Glomerular endothelial cell (primary cell): Measurements from ENCODE around the gene IDNK. TPM values are rescaled to one million over a fixed set of nuclear protein-coding genes. Genes with fewer than 3 reads are reported as not detected.

ENCODE experiments used
- DNase-seq: peaks from one replicate; pipeline ENCODE4 v3.0.0-alpha.2; 2011; ENCODE audit warnings: low read depth, low spot score; ENCODE audit errors: extremely low read depth
- total RNA-seq: library from RNA; depleted of rRNA; stranded (reverse); fragments of >200 nt; gene quantifications from 2 replicates; pipeline ENCODE4 v1.2.3, GENCODE V29; 2015

The IDNK gene
- total RNA-seq, 1 donor from 2014 or later: 4.9 TPM

DNA sequence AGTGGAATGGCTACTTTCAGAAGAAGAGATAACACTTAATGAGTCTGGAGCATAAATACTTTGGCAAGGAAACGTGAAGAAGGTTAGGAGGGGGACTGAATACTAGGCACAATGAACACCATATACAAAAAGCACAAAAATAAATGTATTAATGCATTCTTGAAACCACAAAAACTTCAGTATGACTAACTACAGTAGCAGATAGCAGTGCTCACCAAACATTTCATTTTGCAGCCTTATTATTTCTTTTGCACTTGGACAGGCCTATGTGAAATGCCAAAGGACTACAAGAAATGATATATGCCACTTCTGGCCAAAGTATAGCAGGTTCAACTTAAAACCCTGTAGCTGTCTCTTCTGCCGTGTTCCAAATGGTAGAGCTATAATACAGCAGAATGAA lies 58.5 kb downstream of the IDNK start:
- DNase-seq: no peak

DNA sequence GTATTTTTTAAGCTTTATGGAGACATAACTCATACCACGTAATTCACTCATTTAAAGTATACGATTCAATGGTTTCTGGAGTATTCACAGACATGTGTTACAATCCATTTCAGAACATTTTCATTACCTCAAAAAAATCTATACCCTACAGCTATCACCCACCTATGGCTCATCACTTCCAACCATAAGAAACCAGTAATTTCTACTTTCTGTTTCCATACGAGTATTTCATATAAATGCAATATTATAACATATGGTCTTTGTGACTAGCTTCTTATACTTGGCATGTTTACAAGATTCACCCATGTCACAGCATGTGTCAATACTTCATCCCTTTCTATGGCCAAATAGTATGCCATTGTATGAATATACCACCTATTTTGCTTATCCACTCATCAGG lies 66.0 kb downstream of the IDNK start:
- no peak for DNase-seq

DNA sequence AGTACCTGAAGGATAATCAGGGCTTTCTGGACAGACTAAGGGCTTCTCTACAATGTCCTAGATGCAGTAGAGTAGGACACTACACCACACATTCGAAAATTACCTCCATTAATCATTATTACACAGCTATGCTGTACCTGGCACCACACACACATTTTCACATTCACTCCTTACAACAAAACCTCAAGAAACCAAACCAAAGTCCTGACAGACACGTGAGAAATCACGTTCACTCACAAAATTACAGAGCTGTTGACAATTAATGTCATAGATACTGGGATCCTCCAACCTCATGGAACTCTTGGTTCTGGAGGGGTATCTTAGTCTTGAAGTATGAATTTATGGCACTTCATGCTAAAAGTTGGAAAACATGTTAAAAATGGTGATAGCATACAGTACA lies 68.5 kb downstream of the IDNK start:
- no peak for DNase-seq

Other genes starting within 250 kb of the IDNK start
- 6.1 TPM in 2 replicates for gene FRMD3, start 84.7 kb upstream of the IDNK start, total RNA-seq
- gene UBQLN1, start 84.8 kb downstream of the IDNK start, total RNA-seq: 92.3 and 116 TPM in 2 replicates
- gene GKAP1, start 194.6 kb downstream of the IDNK start, total RNA-seq: 0.78 and 1.9 TPM in 2 replicates